Thoracic aorta (tissue), 2 donors: ENCODE data around the gene PIP4K2B. TPM values are rescaled to one million over a fixed set of nuclear protein-coding genes. Genes with fewer than 3 reads are reported as not detected.
"Not testable (repeated sequence)": the region's sequence is repeated elsewhere in the genome, so short reads cannot be mapped to it uniquely, and the experiment has no call there.

Source experiments
- ATAC-seq: fragments of 150-250 bp; one replicate; pipeline ENCODE4 v1.8.0; 2017; ENCODE audit warnings: low read depth; ENCODE audit not compliant: insufficient number of reproducible peaks, low FRiP score
- DNase-seq: peaks from one replicate; pipeline ENCODE4 v3.0.0-alpha.2; 2020; ENCODE audit warnings: low spot score
- H3K27ac ChIP-seq, 2 donors: fragments of 200-600 bp; sonication (generic); 1 replicate in 1 of 2; 2 replicates in 1 of 2; pipeline ENCODE4 v1.5.1; 2016; ENCODE audit warnings: mild to moderate bottlenecking in 2 of 2, moderate library complexity in 2 of 2
- H3K27me3 ChIP-seq: fragments of 200-600 bp; sonication (generic); replicated peaks from 2 replicates; pipeline ENCODE4 v1.6.0; 2016; ENCODE audit warnings: mild to moderate bottlenecking; ENCODE audit not compliant: insufficient read depth
- H3K36me3 ChIP-seq: fragments of 200-600 bp; sonication (generic); one replicate; pipeline ENCODE4 v1.5.1; 2016
- H3K4me1 ChIP-seq, 2 donors: fragments of 200-600 bp; sonication (generic); 1 replicate in 1 of 2; 2 replicates in 1 of 2; pipeline versions ENCODE4 v1.5.1 to v1.6.0; 2016; ENCODE audit warnings: low read depth in 2 of 2, mild to moderate bottlenecking in 1 of 2; ENCODE audit not compliant: control insufficient read depth in 1 of 2
- H3K4me3 ChIP-seq: fragments of 200-600 bp; sonication (generic); 2 replicates; pipeline ENCODE4 v1.5.1; 2016; ENCODE audit warnings: mild to moderate bottlenecking
- H3K9me3 ChIP-seq: fragments of 200-600 bp; sonication (generic); 2 replicates; pipeline ENCODE4 v1.5.1; 2016
- total RNA-seq, 2 donors: library from RNA; depleted of rRNA; stranded (reverse); fragments of >200 nt; gene quantifications; one replicate each; pipeline versions ENCODE4 v1.1.0 to v1.2.3, GENCODE V29; 2016
- TF ChIP-seq, protein P1 (sequence below): fragments of 200-600 bp; sonication (generic); IDR thresholded peaks from one replicate; pipeline ENCODE4 v1.5.1; 2019; ENCODE audit warnings: antibody characterized with exemption

PIP4K2B gene
- total RNA-seq, 2 donors from 2014 or later: 56.9 to 82.0 TPM

DNA sequence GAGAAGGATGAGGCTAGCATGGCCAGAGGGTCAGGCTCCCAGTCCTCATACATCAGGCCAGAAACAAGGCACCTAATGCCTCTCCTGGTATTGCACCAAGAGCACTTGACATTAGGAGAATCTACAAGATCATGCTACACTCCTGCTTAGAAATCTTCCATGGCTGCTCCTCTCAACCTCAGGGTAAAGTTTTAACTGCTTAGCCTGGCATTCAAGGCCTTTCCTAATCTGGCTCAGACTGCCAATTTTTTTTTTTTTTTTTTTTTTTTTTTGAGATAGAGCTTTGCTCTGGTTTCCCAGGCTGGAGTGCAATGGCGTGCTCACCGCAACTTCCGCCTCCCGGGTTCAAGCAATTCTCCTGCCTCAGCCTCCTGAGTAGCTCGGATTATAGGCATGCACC is 8.2 kb downstream of the PIP4K2B start:
- DNase-seq: no peak
- no peaks in the 10 kb centered on the region for H3K27me3 ChIP-seq
- no peak overlapping the region for H3K4me3 ChIP-seq
- no peak for ATAC-seq
- peaks cover 10% of the 10 kb centered on the region for H3K36me3 ChIP-seq
- H3K9me3 ChIP-seq: no peaks in the 10 kb centered on the region
- TF ChIP-seq, protein P1, sequence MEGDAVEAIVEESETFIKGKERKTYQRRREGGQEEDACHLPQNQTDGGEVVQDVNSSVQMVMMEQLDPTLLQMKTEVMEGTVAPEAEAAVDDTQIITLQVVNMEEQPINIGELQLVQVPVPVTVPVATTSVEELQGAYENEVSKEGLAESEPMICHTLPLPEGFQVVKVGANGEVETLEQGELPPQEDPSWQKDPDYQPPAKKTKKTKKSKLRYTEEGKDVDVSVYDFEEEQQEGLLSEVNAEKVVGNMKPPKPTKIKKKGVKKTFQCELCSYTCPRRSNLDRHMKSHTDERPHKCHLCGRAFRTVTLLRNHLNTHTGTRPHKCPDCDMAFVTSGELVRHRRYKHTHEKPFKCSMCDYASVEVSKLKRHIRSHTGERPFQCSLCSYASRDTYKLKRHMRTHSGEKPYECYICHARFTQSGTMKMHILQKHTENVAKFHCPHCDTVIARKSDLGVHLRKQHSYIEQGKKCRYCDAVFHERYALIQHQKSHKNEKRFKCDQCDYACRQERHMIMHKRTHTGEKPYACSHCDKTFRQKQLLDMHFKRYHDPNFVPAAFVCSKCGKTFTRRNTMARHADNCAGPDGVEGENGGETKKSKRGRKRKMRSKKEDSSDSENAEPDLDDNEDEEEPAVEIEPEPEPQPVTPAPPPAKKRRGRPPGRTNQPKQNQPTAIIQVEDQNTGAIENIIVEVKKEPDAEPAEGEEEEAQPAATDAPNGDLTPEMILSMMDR: no peak
- no peak overlapping the region for H3K27ac ChIP-seq
- H3K4me1 ChIP-seq: peaks cover 9 to 33% of the 10 kb centered on the region in 2 donors

DNA sequence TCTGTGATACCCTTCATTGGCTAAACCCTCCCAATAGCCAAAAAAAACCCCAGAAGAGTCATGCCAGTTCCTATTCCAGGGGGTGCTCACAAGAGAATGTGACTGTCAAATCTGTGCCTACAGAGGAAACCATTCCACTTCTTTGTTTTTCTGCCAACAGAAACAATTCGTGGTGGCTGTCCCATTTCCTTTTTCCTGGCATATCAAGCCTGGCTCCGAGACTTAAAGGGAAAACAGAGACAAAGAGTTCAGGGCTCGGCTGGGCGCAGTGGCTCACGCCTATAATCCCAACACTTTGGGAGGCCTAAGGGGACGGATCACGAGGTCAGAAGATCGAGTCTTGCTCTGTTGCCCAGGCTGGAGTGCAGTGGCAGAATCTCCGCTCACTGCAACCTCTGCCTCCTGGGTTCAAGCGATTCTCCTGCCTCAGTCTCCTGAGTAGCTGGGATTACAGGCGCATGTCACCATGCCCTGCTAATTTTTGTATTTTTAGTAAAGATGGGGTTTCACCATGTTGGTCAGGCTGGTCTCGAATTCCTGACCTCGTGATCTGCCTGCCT is 9.1 kb downstream of the PIP4K2B start:
- not testable (repeated sequence) for H3K27me3 ChIP-seq, H3K4me3 ChIP-seq, ATAC-seq, H3K9me3 ChIP-seq, DNase-seq, H3K27ac ChIP-seq
- H3K4me1 ChIP-seq: peaks cover 8 to 29% of the 10 kb centered on the region in 2 donors
- H3K36me3 ChIP-seq: peaks cover 18% of the 10 kb centered on the region

DNA sequence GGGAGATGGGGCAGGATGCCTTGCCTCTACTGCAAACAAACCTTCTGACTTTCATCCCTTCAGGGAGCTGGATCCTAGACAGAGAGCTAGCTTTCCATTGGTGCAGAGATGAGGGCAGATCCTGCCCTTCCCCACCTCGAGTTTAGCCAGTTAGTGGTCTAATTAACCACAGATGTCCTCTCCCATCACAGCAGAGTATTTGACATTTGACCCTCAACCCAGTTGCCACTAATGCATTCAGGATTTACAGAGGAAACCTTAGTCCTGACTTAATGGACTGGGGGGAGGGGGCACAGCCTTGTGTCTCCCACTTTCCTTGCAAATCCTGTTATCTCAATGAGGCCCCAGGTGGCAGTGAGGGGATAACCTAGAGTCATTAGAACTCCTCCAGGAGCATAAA is 10.2 kb downstream of the PIP4K2B start:
- ATAC-seq (no peak), DNase-seq (no peak)
- peaks cover 8 to 23% of the 10 kb centered on the region in 2 donors for H3K4me1 ChIP-seq
- H3K36me3 ChIP-seq: peaks cover 28% of the 10 kb centered on the region
- no peaks in the 10 kb centered on the region for H3K9me3 ChIP-seq
- H3K27ac ChIP-seq: no peak overlapping the region
- H3K4me3 ChIP-seq: no peak overlapping the region
- TF ChIP-seq, protein P1: no peak
- no peaks in the 10 kb centered on the region for H3K27me3 ChIP-seq

DNA sequence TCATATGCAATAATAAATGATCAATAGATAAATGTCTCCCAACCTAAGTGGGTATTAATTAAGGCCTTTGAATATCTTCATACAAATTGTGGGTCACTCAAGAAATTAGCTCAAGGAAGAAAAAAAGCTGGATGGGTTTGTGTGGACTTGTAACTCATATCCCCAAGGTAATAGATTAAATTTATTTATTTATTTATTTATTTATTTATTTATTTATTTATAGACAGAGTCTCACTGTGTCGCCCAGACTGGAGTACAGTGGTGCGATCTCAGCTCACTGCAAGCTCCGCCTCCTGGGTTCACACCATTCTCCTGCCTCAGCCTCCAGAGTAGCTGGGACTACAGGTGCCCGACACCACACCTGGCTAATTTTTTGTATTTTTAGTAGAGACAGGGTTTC is 11.4 kb downstream of the PIP4K2B start:
- not testable (repeated sequence) for DNase-seq, H3K27ac ChIP-seq, ATAC-seq, H3K27me3 ChIP-seq, H3K9me3 ChIP-seq, H3K4me3 ChIP-seq
- Histone ChIP-seq H3K36me3 (peaks cover 40% of the 10 kb centered on the region), H3K4me1 (peaks cover 8 to 18% of the 10 kb centered on the region in 2 donors)

DNA sequence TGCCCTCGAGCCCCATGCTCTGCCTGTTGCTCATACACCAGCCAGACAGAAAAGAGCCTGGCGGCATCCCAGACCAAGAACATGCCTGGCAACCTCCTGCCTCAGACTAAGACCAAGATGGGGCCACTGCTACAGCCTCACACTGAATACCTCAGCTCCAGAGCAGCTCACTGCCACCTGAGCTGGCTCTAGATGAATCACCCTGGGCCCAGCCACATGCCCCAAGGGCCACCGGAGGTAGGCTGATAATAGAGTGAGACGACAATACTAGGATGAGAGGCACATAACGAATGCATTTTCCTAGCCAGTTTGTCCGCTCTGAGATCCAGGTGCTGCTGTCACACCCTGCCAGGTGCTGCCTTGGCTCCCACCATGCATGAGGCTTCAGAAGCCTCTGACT is 13.0 kb downstream of the PIP4K2B start:
- Histone ChIP-seq H3K4me1 (peaks cover 8 to 18% of the 10 kb centered on the region in 2 donors), H3K9me3 (no peaks in the 10 kb centered on the region), H3K27me3 (no peaks in the 10 kb centered on the region), H3K27ac (no peak overlapping the region), H3K36me3 (peaks cover 55% of the 10 kb centered on the region), H3K4me3 (no peak overlapping the region)
- DNase-seq (no peak), ATAC-seq (no peak)
- TF ChIP-seq, protein P1: no peak

DNA sequence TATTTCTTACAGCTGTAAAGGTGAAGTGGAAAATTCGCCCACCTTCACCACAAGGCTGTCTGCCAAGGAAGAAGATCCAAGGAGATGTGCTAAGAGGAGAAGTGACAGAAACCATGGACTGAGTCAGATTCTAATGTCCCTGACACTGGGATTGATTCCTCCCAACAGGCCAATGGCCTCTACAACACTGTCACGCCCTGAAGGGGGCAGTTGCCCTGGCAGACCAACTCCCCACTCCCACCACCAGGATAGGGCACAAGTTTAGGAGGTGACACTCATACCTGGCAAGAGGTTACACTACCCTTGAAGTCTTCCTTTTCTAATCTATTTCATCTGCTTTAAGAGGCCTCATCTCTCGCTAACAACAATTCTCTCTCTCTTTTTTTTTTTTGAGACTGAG is 16.1 kb downstream of the PIP4K2B start:
- ATAC-seq (no peak), DNase-seq (no peak)
- no peak overlapping the region for H3K4me3 ChIP-seq
- no peak overlapping the region for H3K27ac ChIP-seq
- peaks cover 86% of the 10 kb centered on the region for H3K36me3 ChIP-seq
- no peaks in the 10 kb centered on the region for H3K9me3 ChIP-seq
- TF ChIP-seq, protein P1: no peak
- H3K27me3 ChIP-seq: no peaks in the 10 kb centered on the region
- H3K4me1 ChIP-seq: no peaks in the 10 kb centered on the region
